Prostate gland (tissue), 2 donors: ENCODE measurements around the gene FAM184A.

ENCODE experiments used
- POLR2A ChIP-seq: fragments of 450-650 bp; IDR thresholded peaks from one replicate; pipeline ENCODE4 v1.6.1; 2016; ENCODE audit warnings: antibody characterized with exemption, mild to moderate bottlenecking
- TF ChIP-seq, protein P1 (sequence below), 4 experiments: fragments of 200-600 bp in 2 of 4; fragments of 450-650 bp in 2 of 4; sonication (generic) in 2 of 4; IDR thresholded peaks; 1 replicate in 3 of 4; 2 replicates in 1 of 4; pipeline ENCODE4 v1.5.1; 2016 to 2019; ENCODE audit warnings: antibody characterized with exemption in 4 of 4, mild to moderate bottlenecking in 2 of 4, moderate library complexity in 2 of 4

GRCh38 chr6:118913161-118913560 lies 165.3 kb downstream of the FAM184A start:
- TF ChIP-seq POLR2A: no peak
- TF ChIP-seq, protein P1, sequence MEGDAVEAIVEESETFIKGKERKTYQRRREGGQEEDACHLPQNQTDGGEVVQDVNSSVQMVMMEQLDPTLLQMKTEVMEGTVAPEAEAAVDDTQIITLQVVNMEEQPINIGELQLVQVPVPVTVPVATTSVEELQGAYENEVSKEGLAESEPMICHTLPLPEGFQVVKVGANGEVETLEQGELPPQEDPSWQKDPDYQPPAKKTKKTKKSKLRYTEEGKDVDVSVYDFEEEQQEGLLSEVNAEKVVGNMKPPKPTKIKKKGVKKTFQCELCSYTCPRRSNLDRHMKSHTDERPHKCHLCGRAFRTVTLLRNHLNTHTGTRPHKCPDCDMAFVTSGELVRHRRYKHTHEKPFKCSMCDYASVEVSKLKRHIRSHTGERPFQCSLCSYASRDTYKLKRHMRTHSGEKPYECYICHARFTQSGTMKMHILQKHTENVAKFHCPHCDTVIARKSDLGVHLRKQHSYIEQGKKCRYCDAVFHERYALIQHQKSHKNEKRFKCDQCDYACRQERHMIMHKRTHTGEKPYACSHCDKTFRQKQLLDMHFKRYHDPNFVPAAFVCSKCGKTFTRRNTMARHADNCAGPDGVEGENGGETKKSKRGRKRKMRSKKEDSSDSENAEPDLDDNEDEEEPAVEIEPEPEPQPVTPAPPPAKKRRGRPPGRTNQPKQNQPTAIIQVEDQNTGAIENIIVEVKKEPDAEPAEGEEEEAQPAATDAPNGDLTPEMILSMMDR (IDR thresholded peaks at IDR 0.05): no peak
